HL-60/S4 (cell line): ENCODE measurements around the gene IL25.
"Not testable (repeated sequence)": the region's sequence is repeated elsewhere in the genome, so short reads cannot be mapped to it uniquely, and the experiment has no call there.

Experiments
- in situ Hi-C: fragments of 300-500 bp; cut with MboI; formaldehyde crosslinking; loops from 2 replicates; pipeline ENCODE4 v1.14.3; 2022; ENCODE audit warnings: low sequenced_read_pairs

Gene IL25

DNA sequence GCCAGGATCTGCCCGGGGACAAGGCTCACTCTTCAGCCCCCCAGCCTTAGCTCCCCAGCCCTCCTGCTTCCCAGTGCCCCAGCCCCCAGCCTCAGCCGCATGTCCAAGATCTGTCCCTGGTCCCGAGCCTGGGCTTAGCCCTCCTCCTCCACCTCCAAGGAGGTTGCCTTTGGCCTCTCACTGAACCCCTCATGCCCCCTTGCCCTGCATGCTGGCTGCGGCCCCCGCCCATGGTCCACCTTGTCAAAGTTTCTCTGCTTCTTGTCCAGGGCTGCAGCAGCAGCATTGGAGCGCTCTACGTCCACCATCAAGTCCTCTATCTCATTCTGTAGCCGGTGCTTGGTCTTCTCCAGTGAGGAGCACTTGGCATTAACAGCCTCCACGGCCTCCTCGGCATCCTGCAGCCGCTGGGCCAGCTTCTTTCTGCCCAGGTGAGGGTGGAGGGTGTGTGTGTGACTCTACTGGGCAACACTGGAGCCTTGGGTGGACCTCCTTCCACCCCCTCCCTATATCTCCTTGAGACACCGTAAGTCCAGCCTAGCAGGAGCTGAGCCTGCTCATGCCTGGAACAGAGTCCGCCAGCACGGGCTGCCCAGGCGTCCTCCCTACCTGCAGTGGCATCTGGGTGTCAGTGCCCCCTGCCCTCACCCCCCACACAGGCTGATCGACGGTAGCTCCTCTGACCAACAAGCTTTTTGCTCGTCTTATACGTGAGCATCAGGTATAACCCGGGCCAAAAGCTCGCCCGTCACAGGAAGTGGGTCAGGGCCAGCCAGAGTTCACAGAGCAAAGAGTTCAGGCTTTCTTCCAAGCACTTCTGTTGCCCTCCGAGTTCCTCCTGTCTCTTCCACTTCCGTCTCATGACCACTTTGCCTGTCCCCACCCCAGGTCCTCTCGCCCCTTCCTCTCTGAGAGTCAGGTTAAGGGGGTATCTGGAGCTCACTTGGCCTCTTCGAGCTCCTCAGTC, 15.6 kb downstream of the IL25 start:
- in situ Hi-C loops, result no loop called here

DNA sequence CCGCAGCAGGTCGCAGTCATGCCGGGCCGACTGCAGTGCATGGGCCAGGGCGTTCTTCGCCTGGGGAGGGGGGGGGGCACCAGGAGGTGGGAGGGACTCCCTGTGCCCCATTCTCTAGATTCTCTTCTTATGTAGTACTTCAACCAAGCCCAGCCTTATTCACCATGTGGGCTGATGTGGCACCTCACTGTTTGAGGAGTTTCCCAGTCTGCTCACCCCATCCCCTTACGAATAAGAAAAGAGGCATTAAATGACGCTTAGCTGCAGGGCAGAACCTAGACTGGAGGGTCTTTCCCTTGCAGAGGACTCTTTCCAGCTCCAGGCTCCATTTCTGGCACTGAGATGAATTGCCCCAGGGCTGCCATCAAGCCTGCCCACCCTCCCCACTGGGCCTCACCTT, 16.4 kb downstream of the IL25 start:
- in situ Hi-C loops, result no loop called here

DNA sequence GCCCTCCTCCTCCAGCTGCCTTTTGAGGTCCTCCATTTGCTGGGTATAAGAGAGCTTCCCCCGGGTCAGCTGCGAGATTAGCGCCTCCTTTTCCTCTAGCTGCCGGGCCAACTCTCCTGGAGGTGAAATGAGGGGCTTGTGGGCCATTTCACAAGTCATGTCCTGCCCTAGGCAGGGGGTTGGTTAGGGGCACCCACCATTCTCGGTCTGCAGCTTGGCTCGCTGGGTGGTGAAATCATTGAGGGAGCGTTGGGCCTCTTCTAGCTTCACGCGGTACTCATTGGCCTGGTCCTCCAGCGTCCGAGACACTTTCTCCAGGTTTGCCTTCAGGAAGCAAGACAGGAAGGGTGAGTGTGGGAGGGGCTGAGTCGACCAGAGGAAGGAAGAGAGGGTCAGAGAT, 16.8 kb downstream of the IL25 start:
- in situ Hi-C loops, result no loop called here

- in situ Hi-C loops, result not testable (repeated sequence)
Measured at GRCh38 chr14:23389871-23390270, 17.3 kb downstream of the IL25 start.

DNA sequence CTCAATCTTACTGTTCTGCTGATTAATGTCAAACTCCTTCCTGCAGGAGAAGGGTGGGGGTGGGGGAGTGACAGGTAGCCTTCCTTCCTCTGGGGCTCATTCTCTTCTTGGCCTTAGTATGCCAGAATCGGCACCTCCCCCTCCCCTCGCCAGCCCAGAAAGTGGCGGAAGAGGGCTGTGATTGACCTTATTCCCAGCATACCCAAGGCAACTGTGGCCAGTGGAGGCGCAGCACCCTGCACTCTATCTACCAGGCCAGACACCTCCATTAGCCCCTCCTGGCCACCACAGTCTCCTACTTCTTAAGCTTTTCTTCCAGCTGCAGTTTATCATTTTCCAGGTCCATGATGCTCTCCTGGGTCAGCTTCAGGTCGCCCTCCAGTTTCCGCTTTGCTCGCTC, 20.0 kb downstream of the IL25 start:
- in situ Hi-C loops, result no loop called here

- in situ Hi-C loops, result no loop called here
Measured at GRCh38 chr14:23396126-23396525, 23.5 kb downstream of the IL25 start.

GRCh38 chr14:23396781-23397407, 24.3 kb downstream of the IL25 start:
- in situ Hi-C loops, result no loop called here

DNA sequence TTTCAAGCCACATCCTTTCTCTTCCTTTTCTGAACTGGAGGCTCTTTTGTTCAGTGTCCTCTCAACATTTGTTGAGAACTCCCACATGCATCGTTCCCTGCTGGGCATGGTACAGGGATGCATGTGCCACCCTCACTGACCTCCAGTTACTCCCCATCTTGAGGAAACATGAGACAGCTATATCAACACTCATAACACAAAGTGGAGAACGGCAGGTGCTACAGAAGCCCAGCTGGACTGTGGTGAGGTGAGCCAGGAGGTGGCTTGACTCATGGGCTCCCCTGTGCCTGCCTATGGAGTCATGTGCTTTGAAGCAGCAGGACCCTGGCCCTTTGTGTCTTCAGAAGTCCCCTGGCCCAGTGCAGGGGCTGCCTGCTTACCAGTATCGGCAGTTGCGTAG, 25.7 kb downstream of the IL25 start:
- in situ Hi-C loops, result no loop called here

DNA sequence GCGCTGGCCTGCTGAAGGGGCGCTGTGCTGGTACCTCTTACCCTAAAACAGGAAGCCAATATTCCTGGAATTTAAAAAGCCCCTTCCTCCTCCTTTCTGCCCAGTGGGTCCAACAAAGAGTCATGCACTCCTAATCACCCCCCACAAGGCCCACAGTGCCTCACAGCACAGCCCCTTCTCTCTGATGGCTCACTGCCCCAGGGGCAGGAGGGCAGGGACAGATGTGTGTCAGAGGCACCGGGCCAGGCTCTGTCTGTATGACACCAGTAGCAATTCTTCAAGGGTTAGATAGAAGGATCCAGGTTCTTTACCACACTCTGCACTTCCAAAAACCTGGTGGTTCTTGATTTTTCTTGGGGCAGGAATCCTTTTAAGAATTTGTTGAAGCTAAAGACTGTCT, 26.5 kb downstream of the IL25 start:
- in situ Hi-C loops, result no loop called here

DNA sequence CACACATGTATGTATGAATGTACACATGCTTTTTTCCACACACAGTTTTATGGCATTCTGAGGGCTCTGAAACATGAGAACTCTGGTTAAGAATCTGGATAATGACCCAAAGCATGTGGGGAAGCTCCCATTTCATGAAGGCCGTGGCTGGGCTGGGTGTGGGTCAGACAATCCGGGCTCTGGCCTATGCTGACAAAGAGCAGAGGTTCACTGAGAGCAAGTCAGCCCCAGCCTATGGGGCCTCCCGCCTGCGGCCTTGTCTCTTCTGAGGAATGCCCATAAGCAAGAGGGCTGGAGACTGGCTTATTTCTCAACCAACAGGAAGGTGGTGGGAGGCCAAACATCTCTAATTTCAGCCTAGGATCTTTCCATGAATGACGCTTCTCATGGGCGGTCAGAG, 27.0 kb downstream of the IL25 start:
- in situ Hi-C loops, result no loop called here

DNA sequence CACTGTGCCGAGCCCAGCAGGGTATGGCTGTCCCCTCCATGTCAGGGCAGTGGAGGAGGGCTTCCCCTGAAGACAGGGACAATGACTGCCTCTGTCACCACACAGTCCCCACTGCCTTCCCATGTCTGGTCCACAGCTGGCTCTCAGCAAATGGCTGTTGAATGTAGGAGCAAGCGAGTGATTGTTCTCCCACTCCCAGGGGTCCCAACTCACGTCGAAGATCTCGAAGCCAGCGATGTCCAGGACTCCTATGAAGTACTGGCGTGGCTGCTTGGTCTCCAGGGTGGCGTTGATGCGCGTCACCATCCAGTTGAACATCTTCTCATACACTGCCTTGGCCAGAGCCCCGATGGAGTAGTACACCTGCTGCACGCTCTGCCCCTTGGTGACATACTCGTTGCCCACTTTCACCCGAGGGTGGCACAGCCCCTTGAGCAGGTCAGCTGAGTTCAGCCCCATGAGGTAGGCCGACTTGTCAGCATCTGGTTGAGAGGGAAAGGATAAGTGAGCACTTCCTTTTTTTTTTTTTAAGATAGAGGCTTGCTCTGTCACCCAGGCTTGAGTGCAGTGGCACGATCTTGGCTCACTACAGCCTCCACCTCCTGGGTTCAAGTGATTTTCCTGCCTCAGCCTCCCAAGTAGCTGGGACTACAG, 28.0 kb downstream of the IL25 start:
- in situ Hi-C loops, result not testable (repeated sequence)

- in situ Hi-C loops, result no loop called here
Measured at GRCh38 chr14:23401291-23401690, 28.7 kb downstream of the IL25 start.

- in situ Hi-C loops, result no loop called here
Measured at GRCh38 chr14:23402296-23403138, 29.9 kb downstream of the IL25 start.

- in situ Hi-C loops, result no loop called here
Measured at GRCh38 chr14:23403139-23403438, 30.5 kb downstream of the IL25 start.

DNA sequence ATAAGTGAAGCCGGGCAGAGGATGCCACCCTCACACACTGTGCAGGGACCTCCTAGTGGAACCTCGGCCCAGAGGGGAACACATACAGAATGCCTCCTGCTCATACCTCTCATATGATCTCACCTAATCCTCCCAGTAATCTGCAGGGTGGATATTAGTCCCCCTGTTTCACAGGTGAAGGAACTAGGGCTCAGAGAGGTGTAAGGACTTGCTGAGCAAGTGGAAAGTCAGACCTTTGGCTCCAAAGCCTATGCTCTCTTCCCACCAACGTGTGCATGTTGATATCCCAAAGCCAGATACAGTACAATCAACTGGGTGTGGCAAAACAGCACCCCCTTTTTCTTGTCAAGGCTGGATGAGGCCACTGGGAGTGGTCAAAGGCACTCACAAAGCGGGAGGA, 31.3 kb downstream of the IL25 start:
- in situ Hi-C loops, result no loop called here

- in situ Hi-C loops, result no loop called here
Measured at GRCh38 chr14:23404331-23404900, 31.8 kb downstream of the IL25 start.

GRCh38 chr14:23405096-23405495, 32.5 kb downstream of the IL25 start:
- in situ Hi-C loops, result no loop called here

- in situ Hi-C loops, result no loop called here
Measured at GRCh38 chr14:23405516-23406025, 33.0 kb downstream of the IL25 start.

DNA sequence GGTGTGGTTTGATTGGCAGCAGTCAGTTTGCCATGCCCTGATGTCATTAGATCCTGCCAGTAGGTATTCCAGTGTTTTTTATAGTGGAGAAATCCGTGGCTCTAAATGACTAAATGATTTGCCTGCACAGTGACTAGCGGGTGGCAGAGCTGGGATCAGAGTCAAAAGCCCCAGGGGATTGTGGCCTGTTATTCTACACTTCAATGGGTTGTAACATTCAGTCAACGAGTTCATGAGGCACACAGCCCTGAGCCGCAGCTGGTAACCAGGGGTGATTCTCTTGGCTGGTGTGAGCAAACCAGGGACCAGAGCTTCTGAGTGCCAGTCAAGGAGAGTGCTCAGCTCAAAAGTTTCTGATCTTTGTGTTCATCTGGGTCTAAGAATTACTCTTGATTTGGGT, 33.6 kb downstream of the IL25 start:
- in situ Hi-C loops, result no loop called here

- in situ Hi-C loops, result no loop called here
Measured at GRCh38 chr14:23406725-23407355, 34.2 kb downstream of the IL25 start.
